Measurements from ENCODE around the gene AP4B1.
"Not testable (repeated sequence)": the region's sequence is repeated elsewhere in the genome, so short reads cannot be mapped to it uniquely, and the experiment has no call there.

AP4B1 gene

DNA sequence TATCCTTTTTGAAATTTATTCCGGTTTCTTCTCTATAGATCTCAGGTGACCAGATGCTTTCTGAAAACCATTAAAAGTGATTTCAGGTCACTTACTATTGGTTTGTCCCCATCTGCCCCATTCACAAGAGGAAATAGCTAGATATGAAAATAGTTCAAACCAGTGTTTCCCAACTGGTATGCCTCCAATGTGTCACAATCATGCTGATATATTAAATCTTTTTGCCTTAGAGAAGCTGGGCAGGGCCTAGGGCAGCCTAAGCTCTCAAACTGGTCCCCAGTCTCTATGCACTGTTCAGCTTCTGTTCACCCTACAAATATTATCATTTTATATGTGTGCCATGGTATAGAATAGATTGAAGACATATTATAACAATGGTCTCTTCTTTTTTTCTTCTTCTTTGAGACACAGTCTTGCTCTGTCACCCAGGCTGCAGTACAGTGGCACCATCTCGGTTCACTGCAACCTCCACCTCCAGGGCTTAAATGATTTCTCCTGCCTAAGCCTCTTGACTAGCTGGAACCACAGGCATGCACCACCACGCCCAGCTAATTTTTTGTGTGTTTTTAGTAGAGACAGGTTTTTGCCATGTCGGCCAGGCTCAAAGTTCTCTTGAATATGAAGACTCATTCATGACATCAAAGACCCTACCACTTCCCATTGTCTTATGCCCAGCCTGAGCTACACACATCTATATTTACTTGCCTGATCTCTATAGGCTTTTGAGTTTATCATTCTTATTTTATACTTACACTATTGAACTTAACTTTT lies 48.8 kb downstream of the AP4B1 start:
- no peak for DNase-seq

DNA sequence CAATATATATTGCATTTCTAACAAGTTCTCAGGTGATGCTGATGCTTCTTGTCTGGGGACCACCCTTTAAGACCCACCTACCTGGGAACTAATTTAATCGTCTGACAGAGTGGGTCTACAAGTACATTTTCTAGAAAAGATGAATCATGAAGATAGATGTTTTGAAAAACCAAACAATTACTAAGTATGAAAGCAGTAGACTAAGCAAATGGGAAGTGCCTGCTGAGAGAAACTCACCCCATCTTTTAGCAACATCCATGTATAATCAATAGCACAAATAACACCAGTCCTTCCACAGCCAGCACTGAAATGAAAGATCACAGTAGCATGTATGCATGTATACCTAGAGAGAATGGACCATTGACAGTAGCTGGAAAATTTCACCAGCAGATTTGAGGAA lies 50.4 kb downstream of the AP4B1 start:
- no peak for DNase-seq

DNA sequence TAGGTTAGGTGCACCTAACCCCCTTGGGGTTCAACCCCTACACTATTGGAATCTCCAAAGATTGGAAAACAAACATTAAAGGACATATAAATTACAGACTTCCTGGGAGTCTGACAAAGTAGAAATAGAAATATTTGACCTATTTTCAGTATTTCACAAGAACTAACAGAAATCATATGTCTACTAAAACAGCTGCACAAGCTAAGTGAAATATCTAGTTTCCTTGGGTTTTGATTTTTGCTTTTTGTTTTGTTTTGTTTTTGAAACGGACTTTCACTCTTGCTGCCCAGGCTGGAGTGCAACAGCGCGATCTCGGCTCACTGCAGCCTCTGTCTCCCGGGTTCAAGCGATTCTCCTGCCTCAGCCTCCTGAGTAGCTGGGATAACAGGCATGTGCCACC lies 51.9 kb downstream of the AP4B1 start:
- DNase-seq, result not testable (repeated sequence)

DNA sequence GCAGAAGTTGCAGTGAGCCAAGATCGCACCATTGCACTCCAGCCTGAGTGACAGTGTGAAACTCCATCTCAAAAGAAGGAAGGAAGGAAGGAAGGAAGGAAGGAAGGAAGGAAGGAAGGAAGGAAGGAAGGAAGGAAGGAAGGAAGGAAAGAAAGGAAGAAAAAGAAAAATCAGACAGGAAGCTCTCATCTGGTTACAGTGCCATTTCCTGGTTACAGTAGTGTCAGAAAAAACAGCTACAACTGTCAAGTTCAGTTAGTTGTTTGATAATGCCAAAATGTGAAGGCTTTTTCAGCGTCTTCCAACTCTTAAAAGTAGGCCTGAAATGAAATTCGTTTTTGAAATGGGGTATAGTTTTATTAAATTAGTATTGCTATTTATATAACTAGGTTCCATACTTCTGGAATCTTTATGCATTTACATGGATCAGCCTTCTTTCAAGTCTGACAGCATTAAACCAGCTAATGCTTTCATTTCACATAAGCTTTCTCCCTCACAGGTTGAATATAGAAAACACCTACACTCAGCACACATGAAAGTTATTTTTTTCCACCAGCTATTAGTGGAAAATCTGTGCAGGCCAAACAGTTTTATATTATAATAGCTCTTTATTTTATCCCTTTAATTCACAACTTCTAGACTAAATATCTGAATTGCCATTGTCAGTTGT lies 54.3 kb downstream of the AP4B1 start:
- no peak for DNase-seq

DNA sequence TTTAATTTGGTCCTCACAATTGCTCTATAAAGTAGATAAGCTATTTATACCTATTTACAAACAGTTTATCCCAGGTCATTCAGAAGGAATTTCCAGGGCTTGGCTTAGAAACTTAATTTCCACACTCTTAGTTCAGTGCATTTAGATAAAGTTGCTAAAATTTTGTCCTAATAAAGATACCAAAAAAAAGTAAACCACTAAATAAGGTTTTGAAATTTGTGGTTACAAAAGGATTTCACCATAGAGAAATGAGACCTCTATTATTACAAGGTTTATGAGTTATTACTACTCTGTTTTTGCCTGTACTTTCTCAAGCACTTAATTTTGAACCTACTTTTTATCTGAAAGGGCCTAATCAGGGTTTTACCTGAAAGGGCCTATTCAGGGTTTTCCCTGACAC lies 55.5 kb downstream of the AP4B1 start:
- no peak for DNase-seq

DNA sequence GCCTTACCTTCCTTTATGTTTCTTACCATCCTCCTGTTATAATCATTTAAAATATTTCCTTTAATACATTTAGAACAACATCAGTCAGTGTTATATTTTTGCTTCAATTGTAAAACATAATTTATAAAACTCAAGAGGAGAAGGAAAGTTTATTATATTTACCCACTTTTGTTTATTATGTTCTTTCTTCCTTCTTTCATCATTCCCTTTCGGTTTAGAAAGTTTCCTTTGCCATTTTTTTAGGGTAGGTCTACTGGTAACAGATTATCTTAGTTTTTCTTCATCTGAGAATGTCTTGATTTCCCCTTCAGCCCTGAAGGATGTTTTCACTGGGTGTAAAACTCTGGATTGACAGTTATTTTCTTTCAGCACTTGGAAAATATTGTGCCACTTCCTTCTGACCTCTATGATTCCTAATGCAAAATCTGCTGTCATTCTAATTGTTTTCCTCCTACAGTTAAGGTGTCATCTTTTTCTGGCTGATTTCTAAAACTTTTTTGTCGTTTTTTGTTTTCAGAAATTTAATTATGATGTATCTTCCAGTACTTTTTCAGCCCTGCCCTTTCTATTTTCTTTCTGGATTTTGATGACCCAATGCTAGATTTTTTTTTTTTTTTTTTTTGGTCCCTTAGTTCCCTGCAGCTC lies 58.1 kb downstream of the AP4B1 start:
- no peak for DNase-seq
